Fibroblast of lung (primary cell): Measurements from ENCODE around the gene TEDC1. TPM values are rescaled to one million over a fixed set of nuclear protein-coding genes. Genes with fewer than 3 reads are reported as not detected.

Experiments
- DNase-seq, 2 donors: peaks; one replicate each; pipeline versions ENCODE4 v3.0.0 to v3.0.0-alpha.2; 2010; ENCODE audit warnings: low read depth in 2 of 2
- H2AFZ ChIP-seq: 2 replicates; pipeline ENCODE4 v1.5.1; 2012; ENCODE audit warnings: low read length, control low read depth, inconsistent platforms
- H3K27ac ChIP-seq: 2 replicates; pipeline ENCODE4 v1.5.1; 2011; ENCODE audit warnings: low read length, control low read depth; ENCODE audit not compliant: insufficient read depth
- H3K27me3 ChIP-seq: 2 replicates; pipeline ENCODE4 v1.5.1; 2011; ENCODE audit warnings: mild to moderate bottlenecking, low read length; ENCODE audit not compliant: control insufficient read depth, insufficient read depth
- H3K36me3 ChIP-seq: 2 replicates; pipeline ENCODE4 v1.5.1; 2011; ENCODE audit warnings: low read length; ENCODE audit not compliant: control insufficient read depth, insufficient read depth
- H3K4me1 ChIP-seq: 2 replicates; pipeline ENCODE4 v1.5.1; 2011; ENCODE audit warnings: low read length; ENCODE audit not compliant: control insufficient read depth, insufficient read depth; ENCODE audit errors: extremely low read depth
- H3K4me2 ChIP-seq: 2 replicates; pipeline ENCODE4 v1.5.1; 2011; ENCODE audit warnings: low read length, control low read depth; ENCODE audit not compliant: insufficient read depth; ENCODE audit errors: extremely low read depth
- H3K4me3 ChIP-seq, 4 experiments: fragments of 200-600 bp in 1 of 4; sonication (generic) in 1 of 4; replicated peaks in 1 of 4; 2 replicates each; pipeline ENCODE4 v1.5.1; 2011 to 2016; ENCODE audit warnings: low read length in 4 of 4, low read depth in 3 of 4, mild to moderate bottlenecking in 3 of 4, control low read depth in 2 of 4, inconsistent platforms in 1 of 4, mixed read lengths in 1 of 4; ENCODE audit not compliant: insufficient read depth in 1 of 4; ENCODE audit errors: control extremely low read depth in 1 of 4
- H3K79me2 ChIP-seq: 2 replicates; pipeline ENCODE4 v1.5.1; 2012; ENCODE audit warnings: mild to moderate bottlenecking, low read length, inconsistent platforms; ENCODE audit not compliant: control insufficient read depth, insufficient read depth
- H3K9ac ChIP-seq: 2 replicates; pipeline ENCODE4 v1.5.1; 2011; ENCODE audit warnings: mild to moderate bottlenecking, low read length, control low read depth; ENCODE audit not compliant: insufficient read depth
- H3K9me3 ChIP-seq: 2 replicates; pipeline ENCODE4 v1.5.1; 2012; ENCODE audit warnings: low read depth, low read length; ENCODE audit not compliant: control insufficient read depth, insufficient read depth
- H4K20me1 ChIP-seq: 2 replicates; pipeline ENCODE4 v1.5.1; 2011; ENCODE audit warnings: low read length; ENCODE audit not compliant: control insufficient read depth, insufficient read depth; ENCODE audit errors: extremely low read depth
- CTCF ChIP-seq, 2 donors: IDR thresholded peaks in 1 of 2; conservative IDR thresholded peaks in 1 of 2; 1 replicate in 1 of 2; 2 replicates in 1 of 2; pipeline ENCODE4 v1.5.1; 2011 to 2012; ENCODE audit warnings: low read length in 2 of 2, control low read depth in 1 of 2, inconsistent platforms in 1 of 2, low read depth in 1 of 2, mild to moderate bottlenecking in 1 of 2
- EZH2 ChIP-seq: IDR thresholded peaks from 2 replicates; pipeline ENCODE4 v1.5.1; 2012; ENCODE audit warnings: low read length, control low read depth, mild to moderate bottlenecking; ENCODE audit errors: missing control alignments
- polyA plus RNA-seq, 2 donors: library from polyadenylated mRNA; depleted of rRNA in 1 of 2; stranded (reverse) in 1 of 2; unstranded in 1 of 2; fragments of >200 nt; gene quantifications; 2 replicates each; pipeline ENCODE4 v1.2.1, GENCODE V29; 2011 to 2012; ENCODE audit warnings: missing spikeins in 1 of 2
- total RNA-seq: library from RNA; depleted of rRNA; stranded (reverse); fragments of >200 nt; gene quantifications from 2 replicates; pipeline ENCODE4 v1.2.1, GENCODE V29; 2014

Gene TEDC1
- total and polyA plus RNA-seq, 2 donors (not counting 1 experiment from before 2014, with no cell fraction given), result 0.69 to 2.5 TPM

GRCh38 chr14:105480807-105481801 lies 9.9 kb upstream of the TEDC1 start:
- Histone ChIP-seq H3K9me3 (no peaks in the 10 kb centered on the region), H3K27me3 (peaks cover 4% of the 10 kb centered on the region), H3K27ac (peak overlapping the region; percentile 99), H3K4me3 (peak overlapping the region in 3 of 4 experiments; percentile 0 to 59 (median 55)), H3K4me1 (peaks cover 26% of the 10 kb centered on the region), H3K4me2 (peak overlapping the region; percentile 89), H4K20me1 (no peaks in the 10 kb centered on the region), H2AFZ (no peak overlapping the region), H3K9ac (peak overlapping the region; percentile 96), H3K79me2 (peaks cover 5% of the 10 kb centered on the region), H3K36me3 (peaks cover 6% of the 10 kb centered on the region)
- TF ChIP-seq CTCF (conservative IDR thresholded peaks at IDR 0.05 in 1 of 2, IDR thresholded peaks at IDR 0.05 in 1 of 2; ENCODE audit: low read depth in 1 of 2, low read length in 2 of 2) (peak; percentile 88 to 89), EZH2 (no peak)
- DNase-seq, result peak; percentile 77 to 86

- H3K27me3 ChIP-seq, result peaks cover 11% of the 10 kb centered on the region
- H3K4me1 ChIP-seq, result peaks cover 17% of the 10 kb centered on the region
- peak; percentile 93 to 96 for DNase-seq
- no peaks in the 10 kb centered on the region for H3K9me3 ChIP-seq
- H3K9ac ChIP-seq, result peak overlapping the region; percentile 96
- H3K4me3 ChIP-seq, result peak overlapping the region in 1 of 4 experiments; percentile 55
- H3K4me2 ChIP-seq, result peak overlapping the region; percentile 32
- no peaks in the 10 kb centered on the region for H4K20me1 ChIP-seq
- peaks cover 4% of the 10 kb centered on the region for H3K79me2 ChIP-seq
- peak; percentile 24 to 27 for TF ChIP-seq CTCF (conservative IDR thresholded peaks at IDR 0.05 in 1 of 2, IDR thresholded peaks at IDR 0.05 in 1 of 2; ENCODE audit: low read depth in 1 of 2, low read length in 2 of 2)
- no peak for TF ChIP-seq EZH2
- H3K27ac ChIP-seq, result peak overlapping the region; percentile 99
- peaks cover 6% of the 10 kb centered on the region for H3K36me3 ChIP-seq
- no peak overlapping the region for H2AFZ ChIP-seq
Observed at GRCh38 chr14:105481886-105482457, 9.1 kb upstream of the TEDC1 start.

- Histone ChIP-seq H3K4me1 (peaks cover 13% of the 10 kb centered on the region), H3K79me2 (no peaks in the 10 kb centered on the region), H2AFZ (no peak overlapping the region), H3K9ac (peak overlapping the region; percentile 96), H3K4me3 (no peak overlapping the region), H3K27ac (peak overlapping the region; percentile 99), H3K36me3 (peaks cover 6% of the 10 kb centered on the region), H4K20me1 (no peaks in the 10 kb centered on the region), H3K9me3 (no peaks in the 10 kb centered on the region), H3K27me3 (peaks cover 15% of the 10 kb centered on the region), H3K4me2 (peak overlapping the region; percentile 32)
- DNase-seq, result no peak
- TF ChIP-seq CTCF (conservative IDR thresholded peaks at IDR 0.05 in 1 of 2, IDR thresholded peaks at IDR 0.05 in 1 of 2; ENCODE audit: low read depth in 1 of 2, low read length in 2 of 2) (no peak), EZH2 (no peak)
Observed at GRCh38 chr14:105482486-105483110, 8.4 kb upstream of the TEDC1 start.
